Middle frontal gyrus (tissue), 1 donor: ENCODE results near the gene MCAM.

ENCODE experiments used
- DNase-seq: peaks from one replicate; pipeline ENCODE4 v3.0.0-alpha.2; 2015; ENCODE audit warnings: low spot score; ENCODE audit errors: extremely low spot score

Gene MCAM, protein sequence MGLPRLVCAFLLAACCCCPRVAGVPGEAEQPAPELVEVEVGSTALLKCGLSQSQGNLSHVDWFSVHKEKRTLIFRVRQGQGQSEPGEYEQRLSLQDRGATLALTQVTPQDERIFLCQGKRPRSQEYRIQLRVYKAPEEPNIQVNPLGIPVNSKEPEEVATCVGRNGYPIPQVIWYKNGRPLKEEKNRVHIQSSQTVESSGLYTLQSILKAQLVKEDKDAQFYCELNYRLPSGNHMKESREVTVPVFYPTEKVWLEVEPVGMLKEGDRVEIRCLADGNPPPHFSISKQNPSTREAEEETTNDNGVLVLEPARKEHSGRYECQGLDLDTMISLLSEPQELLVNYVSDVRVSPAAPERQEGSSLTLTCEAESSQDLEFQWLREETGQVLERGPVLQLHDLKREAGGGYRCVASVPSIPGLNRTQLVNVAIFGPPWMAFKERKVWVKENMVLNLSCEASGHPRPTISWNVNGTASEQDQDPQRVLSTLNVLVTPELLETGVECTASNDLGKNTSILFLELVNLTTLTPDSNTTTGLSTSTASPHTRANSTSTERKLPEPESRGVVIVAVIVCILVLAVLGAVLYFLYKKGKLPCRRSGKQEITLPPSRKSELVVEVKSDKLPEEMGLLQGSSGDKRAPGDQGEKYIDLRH

GRCh38 chr11:119316729-119317591 lies at the start of gene MCAM:
Gene MCAM (minus strand): TSS chr11:119317130. CDS start chr11:119317101, 29 bp downstream.
- DNase-seq = no peak

GRCh38 chr11:119365071-119365591 lies 48.2 kb upstream of the MCAM start:
- no peak for DNase-seq

- DNase-seq = peak; percentile 61
Observed at GRCh38 chr11:119363851-119364590, 47.1 kb upstream of the MCAM start.

- no peak for DNase-seq
Observed at GRCh38 chr11:119363081-119363850, 46.3 kb upstream of the MCAM start.

DNA sequence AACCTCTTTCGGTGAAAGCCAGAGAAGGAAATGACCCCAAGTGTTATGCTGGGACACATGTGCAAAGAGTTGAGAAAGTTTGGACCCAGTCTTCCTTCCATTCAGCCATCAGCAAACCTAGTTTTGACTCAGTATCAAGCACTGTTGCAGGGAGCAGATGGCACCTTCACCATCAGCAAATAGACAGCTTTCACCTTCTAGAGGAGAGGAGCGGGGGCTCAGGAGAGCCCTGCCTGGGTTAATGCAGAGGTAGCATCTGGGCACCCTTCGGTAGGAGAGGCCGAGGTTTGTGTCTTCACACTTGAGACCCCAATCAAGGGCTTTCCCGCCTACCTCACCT lies 45.8 kb upstream of the MCAM start:
- no peak for DNase-seq

GRCh38 chr11:119361941-119362725 lies 45.2 kb upstream of the MCAM start:
- no peak for DNase-seq

DNA sequence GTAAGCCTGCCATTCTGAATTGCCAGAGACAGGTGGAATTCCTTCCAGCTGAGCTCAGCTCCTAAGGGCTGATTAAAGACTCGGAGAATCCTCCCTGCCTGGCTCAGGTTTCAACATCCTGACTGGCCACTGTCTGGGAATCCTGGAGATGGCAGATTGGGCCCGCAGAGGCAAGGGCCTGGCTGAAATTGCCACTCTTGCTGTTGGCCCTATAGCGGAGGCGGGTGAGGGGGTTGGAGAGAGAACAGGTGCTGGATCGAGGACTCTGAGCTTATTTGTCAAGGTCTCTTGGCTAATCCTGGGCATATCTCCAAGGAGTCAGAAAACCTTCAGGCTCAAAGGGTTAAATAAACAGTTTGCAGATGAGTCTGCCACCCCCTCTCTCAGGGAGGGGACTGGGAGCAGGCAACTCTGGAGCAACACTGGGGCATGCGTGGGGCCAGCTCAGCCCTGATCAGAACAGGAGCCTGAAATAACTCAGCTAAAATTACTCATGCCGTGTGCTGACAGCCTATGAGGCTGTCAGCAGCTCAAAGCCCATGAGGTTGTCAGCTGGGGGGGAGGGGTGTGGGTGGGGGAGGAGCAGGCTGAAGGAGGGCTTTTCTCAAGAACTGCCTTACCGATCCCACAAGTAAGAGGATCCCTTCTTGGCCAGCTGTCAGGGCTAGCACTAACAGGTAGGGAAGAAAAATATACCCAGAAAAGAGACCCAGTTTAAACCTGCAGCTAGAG lies 44.3 kb upstream of the MCAM start:
- DNase-seq = peak; percentile 31

- DNase-seq = no peak
Observed at GRCh38 chr11:119359365-119360214, 42.7 kb upstream of the MCAM start.

GRCh38 chr11:119357074-119357473 lies 40.1 kb upstream of the MCAM start:
- no peak for DNase-seq

DNA sequence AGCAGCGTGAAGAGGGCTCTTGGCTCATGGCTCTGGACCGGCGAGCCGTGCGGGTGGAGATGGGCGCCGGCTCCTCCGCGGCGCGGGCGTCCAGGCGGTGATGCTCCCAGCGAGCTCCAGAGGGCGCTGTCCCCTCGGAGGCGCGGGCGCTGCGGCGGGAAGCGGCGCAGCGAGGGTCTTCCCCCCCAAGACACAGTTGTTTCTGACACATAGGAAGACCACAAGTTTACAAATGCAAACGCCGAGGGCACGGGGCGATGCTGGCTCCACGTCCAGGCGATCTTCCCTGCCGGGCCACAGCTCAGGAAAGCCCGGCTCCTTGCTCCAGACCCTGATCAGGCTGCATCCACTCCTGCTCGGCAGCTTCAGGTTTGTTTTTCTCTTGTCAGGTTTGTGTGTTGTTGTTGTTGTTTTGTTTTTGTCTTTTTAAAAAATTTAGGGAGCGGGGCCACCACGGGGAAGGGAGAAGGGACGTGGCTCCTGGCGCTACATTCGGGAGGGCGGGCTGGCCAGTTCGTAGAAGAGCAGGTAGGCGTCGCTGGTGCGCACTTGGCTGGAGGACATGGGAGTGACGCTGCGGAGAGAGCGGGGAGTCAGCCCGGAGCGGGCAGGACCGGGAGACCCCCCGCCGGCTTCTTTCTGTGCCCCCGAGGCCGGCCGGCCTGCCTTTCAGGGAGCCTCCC lies 39.6 kb upstream of the MCAM start:
- no peak for DNase-seq

GRCh38 chr11:119355091-119355843 lies 38.3 kb upstream of the MCAM start:
- DNase-seq = no peak

- DNase-seq = no peak
Observed at GRCh38 chr11:119352857-119353260, 35.9 kb upstream of the MCAM start.

DNA sequence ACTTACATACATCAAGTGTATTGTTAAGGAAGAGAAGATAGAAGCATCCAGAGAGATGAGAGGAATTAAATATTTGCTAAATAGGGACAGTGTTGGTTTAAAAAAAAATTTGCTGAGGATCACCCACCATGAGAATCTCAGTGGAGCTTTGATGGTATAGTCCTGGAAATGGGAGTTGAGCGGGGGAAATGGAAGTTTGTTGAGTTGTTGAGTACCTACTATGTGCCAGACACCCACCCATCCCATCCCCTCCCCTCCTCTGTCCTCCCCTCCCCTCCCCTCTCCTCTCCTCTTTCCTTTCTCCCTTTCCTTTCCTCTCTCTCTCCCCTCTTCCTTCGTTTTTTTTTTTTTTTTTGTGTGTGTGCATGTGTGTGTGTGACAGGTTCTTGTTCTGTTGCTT lies 34.3 kb upstream of the MCAM start:
- no peak for DNase-seq

DNA sequence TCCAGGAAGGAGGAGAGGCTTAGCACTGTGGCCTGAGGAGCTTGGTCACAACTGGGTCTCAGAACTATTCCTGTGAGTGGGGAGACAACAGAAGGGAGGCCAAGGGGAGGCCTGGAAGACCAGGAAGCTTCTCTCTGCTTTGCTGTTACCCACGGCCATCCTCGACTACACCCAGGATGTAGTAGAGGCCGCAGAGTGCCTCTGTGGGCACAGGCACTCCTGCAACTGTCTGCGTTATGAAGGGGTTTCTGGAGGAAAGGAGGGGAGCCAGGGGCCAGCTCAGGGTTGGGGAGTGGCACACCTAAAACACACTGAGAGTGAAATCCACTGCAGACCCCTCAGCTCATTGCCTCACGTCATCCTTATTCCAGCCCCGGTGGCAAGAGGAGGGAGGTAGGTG lies 33.4 kb upstream of the MCAM start:
- no peak for DNase-seq

DNA sequence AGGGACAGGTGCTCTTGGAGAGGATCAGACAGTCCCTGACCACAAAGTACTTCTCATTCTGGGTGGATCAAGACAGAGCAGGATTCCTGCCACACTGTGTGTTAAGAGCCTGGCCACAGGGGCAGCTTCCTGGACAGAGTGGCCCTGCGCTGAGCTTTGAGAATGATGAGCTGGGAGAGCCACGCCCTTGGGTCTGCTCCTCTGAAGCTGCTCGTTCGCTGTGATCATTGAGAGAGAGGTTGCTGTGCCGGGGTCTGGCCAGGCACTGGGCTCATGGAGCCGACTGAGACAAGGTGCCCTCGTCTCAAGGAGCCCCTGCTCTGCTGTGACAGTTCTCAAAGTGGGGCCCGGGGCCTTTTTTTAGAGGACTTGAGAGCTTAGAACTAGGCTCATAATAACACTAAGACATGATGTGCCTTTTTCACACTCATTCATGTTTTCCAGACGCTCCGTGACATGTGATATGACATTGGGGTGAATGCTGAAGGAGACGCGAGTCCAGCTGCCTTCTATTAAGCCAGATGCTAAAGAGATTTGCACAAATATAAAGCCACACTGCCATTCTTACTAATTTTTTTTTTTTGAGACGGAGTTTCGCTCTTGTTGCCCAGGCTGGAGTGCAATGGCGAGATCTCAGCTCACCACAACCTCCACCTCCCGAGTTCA lies 31.1 kb upstream of the MCAM start:
- no peak for DNase-seq

- DNase-seq = no peak
Observed at GRCh38 chr11:119347242-119347641, 30.3 kb upstream of the MCAM start.
